SK-N-SH treated with all-trans-retinoic acid at 6 μM for 48 hours (cell line): Measurements from ENCODE around the gene MEI4.

Experiments used
- ATAC-seq: fragments of 200-7000 bp; cut with Tn5 transposase; 3 replicates; pipeline ENCODE4 v1.9.1; 2020; ENCODE audit warnings: mild to moderate bottlenecking, moderate library complexity
- ARNTL ChIP-seq: fragments of 450-650 bp; formaldehyde crosslinking; IDR thresholded peaks from 2 replicates; pipeline ENCODE4 v1.5.0; 2020; ENCODE audit warnings: low read depth, mild to moderate bottlenecking, moderate library complexity, borderline replicate concordance
- BACH2 ChIP-seq: fragments of 250-450 bp; sonication (Bioruptor Pico); IDR thresholded peaks from 2 replicates; pipeline ENCODE4 v1.9.0; 2021; ENCODE audit warnings: mild to moderate bottlenecking, borderline replicate concordance
- CSDC2 ChIP-seq: fragments of 250-450 bp; sonication (Bioruptor Pico); IDR thresholded peaks from 2 replicates; pipeline ENCODE4 v1.5.0; 2020; ENCODE audit warnings: mild to moderate bottlenecking, moderate library complexity
- ESRRG ChIP-seq: fragments of 250-450 bp; sonication (Bioruptor Pico); IDR thresholded peaks from 2 replicates; pipeline ENCODE4 v1.6.1; 2021; ENCODE audit warnings: mild to moderate bottlenecking
- GLIS3 ChIP-seq: fragments of 250-450 bp; sonication (Bioruptor Pico); IDR thresholded peaks from 2 replicates; pipeline ENCODE4 v1.5.0; 2020; ENCODE audit warnings: mild to moderate bottlenecking, moderate library complexity
- ISL1 ChIP-seq: fragments of 250-450 bp; sonication (Bioruptor Pico); IDR thresholded peaks from 2 replicates; pipeline ENCODE4 v2.1.2; 2022; ENCODE audit warnings: mild to moderate bottlenecking, moderate library complexity
- OSR1 ChIP-seq: fragments of 250-450 bp; sonication (Bioruptor Pico); IDR thresholded peaks from 2 replicates; pipeline ENCODE4 v1.8.0; 2022; ENCODE audit warnings: moderate library complexity, mild to moderate bottlenecking, inconsistent platforms
- PPARA ChIP-seq: fragments of 250-450 bp; sonication (Bioruptor Pico); IDR thresholded peaks from 2 replicates; pipeline ENCODE4 v1.5.0; 2020; ENCODE audit warnings: mild to moderate bottlenecking, borderline replicate concordance
- RARB ChIP-seq: fragments of 250-450 bp; sonication (Bioruptor Pico); IDR thresholded peaks from 2 replicates; pipeline ENCODE4 v1.8.0; 2021; ENCODE audit warnings: mild to moderate bottlenecking, moderate library complexity
- SNAI2 ChIP-seq: fragments of 250-450 bp; sonication (Bioruptor Pico); IDR thresholded peaks from 2 replicates; pipeline ENCODE4 v1.5.0; 2020; ENCODE audit warnings: mild to moderate bottlenecking, moderate library complexity
- TCF4 ChIP-seq: fragments of 250-450 bp; sonication (Bioruptor Pico); IDR thresholded peaks from 2 replicates; pipeline ENCODE4 v1.8.0; 2021; ENCODE audit warnings: mild to moderate bottlenecking, moderate library complexity, borderline replicate concordance
- TOX ChIP-seq: fragments of 250-450 bp; sonication (Bioruptor Pico); IDR thresholded peaks from 2 replicates; pipeline ENCODE4 v1.8.0; 2021; ENCODE audit warnings: mild to moderate bottlenecking, moderate library complexity, borderline replicate concordance
- ZC3H10 ChIP-seq: fragments of 250-450 bp; sonication (Bioruptor Pico); IDR thresholded peaks from 2 replicates; pipeline ENCODE4 v1.5.1; 2021; ENCODE audit warnings: mild to moderate bottlenecking, moderate library complexity
- ZFP3 ChIP-seq: fragments of 250-450 bp; sonication (Bioruptor Pico); IDR thresholded peaks from 2 replicates; pipeline ENCODE4 v1.5.0; 2020; ENCODE audit warnings: mild to moderate bottlenecking, moderate library complexity
- ZFP30 ChIP-seq: fragments of 450-650 bp; formaldehyde crosslinking; IDR thresholded peaks from 2 replicates; pipeline ENCODE4 v1.5.0; 2022; ENCODE audit warnings: mild to moderate bottlenecking, moderate library complexity
- ZNF565 ChIP-seq: fragments of 450-650 bp; formaldehyde crosslinking; conservative IDR thresholded peaks from 2 replicates; pipeline ENCODE4 v1.5.0; 2020; ENCODE audit warnings: low read depth, mild to moderate bottlenecking, moderate library complexity
- ZNF70 ChIP-seq: fragments of 450-650 bp; formaldehyde crosslinking; IDR thresholded peaks from 2 replicates; pipeline ENCODE4 v1.5.0; 2020; ENCODE audit warnings: mild to moderate bottlenecking, moderate library complexity
- ZNF8 ChIP-seq: fragments of 450-650 bp; formaldehyde crosslinking; IDR thresholded peaks from 2 replicates; pipeline ENCODE4 v1.5.0; 2020; ENCODE audit warnings: mild to moderate bottlenecking, moderate library complexity
- TF ChIP-seq, protein P1 (sequence below): fragments of 250-450 bp; sonication (Bioruptor Pico); IDR thresholded peaks from 2 replicates; pipeline ENCODE4 v1.5.1; 2020; ENCODE audit warnings: low read depth, mild to moderate bottlenecking, moderate library complexity
- TF ChIP-seq, protein P2 (sequence below): fragments of 250-450 bp; sonication (Bioruptor Pico); IDR thresholded peaks from 2 replicates; pipeline ENCODE4 v1.8.0; 2020; ENCODE audit warnings: mild to moderate bottlenecking, moderate library complexity, borderline replicate concordance
- TF ChIP-seq, protein P3 (sequence below): fragments of 250-450 bp; sonication (Bioruptor Pico); IDR thresholded peaks from 2 replicates; pipeline ENCODE4 v1.5.0; 2020; ENCODE audit warnings: mild to moderate bottlenecking, moderate library complexity

The MEI4 gene

DNA sequence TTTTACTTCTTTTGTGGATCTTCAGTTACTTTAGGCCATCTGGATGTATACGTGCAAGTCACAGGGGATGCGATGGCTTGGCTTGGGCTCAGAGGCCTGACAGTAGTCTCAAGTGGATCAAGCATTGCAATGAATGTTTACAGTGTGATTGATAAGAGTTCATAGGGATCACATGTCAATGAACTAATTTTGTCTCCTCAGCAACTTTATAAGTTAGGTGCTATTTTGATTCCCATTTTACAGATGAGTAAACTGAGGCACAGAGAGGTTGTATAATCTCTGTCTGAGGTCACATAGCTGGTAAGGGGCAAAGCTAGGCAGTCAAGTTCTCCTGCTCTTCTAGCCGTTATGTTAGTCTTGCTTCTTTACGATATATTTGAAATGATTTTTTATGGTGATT lies 13.5 kb downstream of the MEI4 start:
- no peak for TF ChIP-seq ISL1 (CRISPR knock-in tag)
- no peak for TF ChIP-seq TOX (CRISPR knock-in tag)
- no peak for TF ChIP-seq ZFP3 (CRISPR knock-in tag)
- TF ChIP-seq PPARA (CRISPR knock-in tag) = no peak
- no peak for TF ChIP-seq ARNTL (CRISPR knock-in tag)
- TF ChIP-seq ZNF565 (CRISPR knock-in tag) = no peak
- TF ChIP-seq TCF4 = no peak
- no peak for TF ChIP-seq SNAI2 (CRISPR knock-in tag)
- TF ChIP-seq, protein P1, sequence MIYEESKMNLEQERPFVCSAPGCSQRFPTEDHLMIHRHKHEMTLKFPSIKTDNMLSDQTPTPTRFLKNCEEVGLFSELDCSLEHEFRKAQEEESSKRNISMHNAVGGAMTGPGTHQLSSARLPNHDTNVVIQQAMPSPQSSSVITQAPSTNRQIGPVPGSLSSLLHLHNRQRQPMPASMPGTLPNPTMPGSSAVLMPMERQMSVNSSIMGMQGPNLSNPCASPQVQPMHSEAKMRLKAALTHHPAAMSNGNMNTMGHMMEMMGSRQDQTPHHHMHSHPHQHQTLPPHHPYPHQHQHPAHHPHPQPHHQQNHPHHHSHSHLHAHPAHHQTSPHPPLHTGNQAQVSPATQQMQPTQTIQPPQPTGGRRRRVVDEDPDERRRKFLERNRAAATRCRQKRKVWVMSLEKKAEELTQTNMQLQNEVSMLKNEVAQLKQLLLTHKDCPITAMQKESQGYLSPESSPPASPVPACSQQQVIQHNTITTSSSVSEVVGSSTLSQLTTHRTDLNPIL (CRISPR knock-in tag) = no peak
- TF ChIP-seq RARB = no peak
- no peak for TF ChIP-seq ESRRG
- TF ChIP-seq BACH2 (CRISPR knock-in tag) = no peak
- no peak for TF ChIP-seq ZNF8
- TF ChIP-seq, protein P2, sequence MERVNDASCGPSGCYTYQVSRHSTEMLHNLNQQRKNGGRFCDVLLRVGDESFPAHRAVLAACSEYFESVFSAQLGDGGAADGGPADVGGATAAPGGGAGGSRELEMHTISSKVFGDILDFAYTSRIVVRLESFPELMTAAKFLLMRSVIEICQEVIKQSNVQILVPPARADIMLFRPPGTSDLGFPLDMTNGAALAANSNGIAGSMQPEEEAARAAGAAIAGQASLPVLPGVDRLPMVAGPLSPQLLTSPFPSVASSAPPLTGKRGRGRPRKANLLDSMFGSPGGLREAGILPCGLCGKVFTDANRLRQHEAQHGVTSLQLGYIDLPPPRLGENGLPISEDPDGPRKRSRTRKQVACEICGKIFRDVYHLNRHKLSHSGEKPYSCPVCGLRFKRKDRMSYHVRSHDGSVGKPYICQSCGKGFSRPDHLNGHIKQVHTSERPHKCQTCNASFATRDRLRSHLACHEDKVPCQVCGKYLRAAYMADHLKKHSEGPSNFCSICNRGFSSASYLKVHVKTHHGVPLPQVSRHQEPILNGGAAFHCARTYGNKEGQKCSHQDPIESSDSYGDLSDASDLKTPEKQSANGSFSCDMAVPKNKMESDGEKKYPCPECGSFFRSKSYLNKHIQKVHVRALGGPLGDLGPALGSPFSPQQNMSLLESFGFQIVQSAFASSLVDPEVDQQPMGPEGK (CRISPR knock-in tag) = no peak
- TF ChIP-seq ZFP30 (CRISPR knock-in tag) = no peak

DNA sequence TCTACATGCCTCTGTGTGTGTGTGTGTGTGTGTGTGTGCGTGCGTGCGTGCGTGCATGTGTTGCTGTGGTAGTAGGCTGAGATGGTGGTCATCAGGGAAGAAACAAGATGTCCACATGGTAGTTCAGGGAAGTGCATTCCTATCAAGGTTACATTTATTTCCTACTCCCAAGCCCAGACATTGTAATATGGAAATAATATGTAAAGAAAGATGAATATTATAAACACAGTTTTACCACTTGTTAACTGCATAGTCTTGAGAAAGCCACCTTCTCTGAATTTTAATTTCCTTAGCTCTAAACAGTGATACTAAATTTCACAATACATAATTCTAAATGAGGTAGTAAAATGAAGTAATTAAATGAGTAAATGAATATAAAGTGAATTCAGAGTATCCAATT lies 14.0 kb downstream of the MEI4 start:
- TF ChIP-seq ZC3H10 = no peak
- no peak for TF ChIP-seq ARNTL (CRISPR knock-in tag)
- no peak for TF ChIP-seq ISL1 (CRISPR knock-in tag)
- TF ChIP-seq ESRRG = no peak
- TF ChIP-seq ZNF70 (CRISPR knock-in tag) = no peak
- TF ChIP-seq ZFP3 (CRISPR knock-in tag) = no peak
- TF ChIP-seq, protein P3, sequence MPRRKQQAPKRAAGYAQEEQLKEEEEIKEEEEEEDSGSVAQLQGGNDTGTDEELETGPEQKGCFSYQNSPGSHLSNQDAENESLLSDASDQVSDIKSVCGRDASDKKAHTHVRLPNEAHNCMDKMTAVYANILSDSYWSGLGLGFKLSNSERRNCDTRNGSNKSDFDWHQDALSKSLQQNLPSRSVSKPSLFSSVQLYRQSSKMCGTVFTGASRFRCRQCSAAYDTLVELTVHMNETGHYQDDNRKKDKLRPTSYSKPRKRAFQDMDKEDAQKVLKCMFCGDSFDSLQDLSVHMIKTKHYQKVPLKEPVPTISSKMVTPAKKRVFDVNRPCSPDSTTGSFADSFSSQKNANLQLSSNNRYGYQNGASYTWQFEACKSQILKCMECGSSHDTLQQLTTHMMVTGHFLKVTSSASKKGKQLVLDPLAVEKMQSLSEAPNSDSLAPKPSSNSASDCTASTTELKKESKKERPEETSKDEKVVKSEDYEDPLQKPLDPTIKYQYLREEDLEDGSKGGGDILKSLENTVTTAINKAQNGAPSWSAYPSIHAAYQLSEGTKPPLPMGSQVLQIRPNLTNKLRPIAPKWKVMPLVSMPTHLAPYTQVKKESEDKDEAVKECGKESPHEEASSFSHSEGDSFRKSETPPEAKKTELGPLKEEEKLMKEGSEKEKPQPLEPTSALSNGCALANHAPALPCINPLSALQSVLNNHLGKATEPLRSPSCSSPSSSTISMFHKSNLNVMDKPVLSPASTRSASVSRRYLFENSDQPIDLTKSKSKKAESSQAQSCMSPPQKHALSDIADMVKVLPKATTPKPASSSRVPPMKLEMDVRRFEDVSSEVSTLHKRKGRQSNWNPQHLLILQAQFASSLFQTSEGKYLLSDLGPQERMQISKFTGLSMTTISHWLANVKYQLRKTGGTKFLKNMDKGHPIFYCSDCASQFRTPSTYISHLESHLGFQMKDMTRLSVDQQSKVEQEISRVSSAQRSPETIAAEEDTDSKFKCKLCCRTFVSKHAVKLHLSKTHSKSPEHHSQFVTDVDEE (CRISPR knock-in tag) = no peak
- TF ChIP-seq SNAI2 (CRISPR knock-in tag) = no peak
- no peak for TF ChIP-seq ZFP30 (CRISPR knock-in tag)
- TF ChIP-seq BACH2 (CRISPR knock-in tag) = no peak
- no peak for TF ChIP-seq TCF4
- TF ChIP-seq GLIS3 = no peak
- TF ChIP-seq PPARA (CRISPR knock-in tag) = no peak
- no peak for TF ChIP-seq CSDC2 (CRISPR knock-in tag)
- TF ChIP-seq ZNF565 (CRISPR knock-in tag) = no peak
- TF ChIP-seq, protein P1 (CRISPR knock-in tag) = no peak
- TF ChIP-seq, protein P2 (CRISPR knock-in tag) = no peak
- no peak for TF ChIP-seq RARB

More for the DNA sequence above, 13.5 kb downstream of the MEI4 start:
- ATAC-seq = no peak

DNA sequence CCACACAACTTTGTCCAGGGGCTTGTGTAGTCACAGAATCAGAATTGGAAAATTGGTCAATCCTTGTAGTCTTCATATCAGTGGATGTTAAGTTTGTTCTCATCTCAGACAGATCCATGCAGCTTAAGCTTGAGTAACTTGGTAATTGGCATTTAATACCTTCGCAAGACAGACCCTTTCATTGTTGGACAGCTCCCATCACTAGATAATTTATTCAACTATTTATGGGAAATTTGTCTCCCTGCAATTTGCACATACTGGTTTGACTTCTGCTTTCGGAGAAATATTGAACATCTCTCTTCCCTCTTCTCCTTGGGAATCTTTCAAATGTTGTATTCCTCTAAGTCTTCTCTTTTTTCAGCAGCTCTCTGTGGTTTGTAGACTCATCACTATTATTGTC lies 17.1 kb downstream of the MEI4 start:
- ATAC-seq = no peak
- TF ChIP-seq GLIS3 (no peak), ZC3H10 (no peak), ZNF70 (CRISPR knock-in tag) (no peak), TCF4 (no peak), PPARA (CRISPR knock-in tag) (no peak), OSR1 (CRISPR knock-in tag) (no peak), RARB (no peak), ZNF8 (no peak), ARNTL (CRISPR knock-in tag) (no peak), BACH2 (CRISPR knock-in tag) (no peak), ESRRG (no peak), TOX (CRISPR knock-in tag) (no peak), ISL1 (CRISPR knock-in tag) (no peak), SNAI2 (CRISPR knock-in tag) (no peak), ZFP3 (CRISPR knock-in tag) (no peak), ZNF565 (CRISPR knock-in tag) (no peak)
- TF ChIP-seq, protein P1 (CRISPR knock-in tag) = no peak
- TF ChIP-seq, protein P3 (CRISPR knock-in tag) = no peak

More for the DNA sequence above, 14.0 kb downstream of the MEI4 start:
- ATAC-seq = no peak
